ENCODE measurements around the gene CCDC9B. TPM values are rescaled to one million over a fixed set of nuclear protein-coding genes. Genes with fewer than 3 reads are reported as not detected.

The CCDC9B gene
- polyA plus RNA-seq, 1 of the 3 experiments (the other 2 are of a cell fraction): 13.7 TPM

DNA sequence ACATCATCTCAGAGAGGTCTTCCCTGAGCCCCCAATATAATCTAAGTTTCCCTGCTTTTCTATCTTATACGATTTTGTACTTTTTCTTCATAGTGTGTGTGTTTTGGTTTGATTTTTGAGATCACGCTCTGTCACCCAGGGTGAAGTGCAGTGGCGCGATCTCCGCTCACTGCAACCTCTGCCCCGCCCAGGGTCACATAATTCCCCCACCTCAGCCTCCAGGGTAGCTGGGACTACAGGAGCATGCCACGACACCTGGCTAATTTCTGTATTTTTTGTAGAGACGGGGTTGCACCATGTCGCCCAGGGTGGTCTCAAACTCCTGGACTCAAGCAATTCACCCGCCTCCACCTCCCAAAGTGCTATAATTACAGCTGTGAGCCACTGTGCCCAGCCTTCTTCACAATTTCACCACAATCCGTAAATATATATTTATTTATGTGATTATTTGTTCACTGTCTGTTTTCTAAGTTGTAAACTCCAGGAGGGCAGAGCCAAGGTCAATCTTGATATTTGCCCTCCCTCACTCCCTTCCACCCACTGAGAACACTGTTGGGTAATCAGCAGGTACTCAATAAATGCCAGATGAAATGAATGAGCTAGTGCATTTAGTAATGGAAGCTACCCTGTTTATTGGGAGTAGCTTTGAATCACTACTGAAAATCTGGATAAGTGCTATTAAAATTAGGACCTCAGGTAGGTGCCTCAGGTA is 41.2 kb upstream of the CCDC9B start:
- no peak for DNase-seq

DNA sequence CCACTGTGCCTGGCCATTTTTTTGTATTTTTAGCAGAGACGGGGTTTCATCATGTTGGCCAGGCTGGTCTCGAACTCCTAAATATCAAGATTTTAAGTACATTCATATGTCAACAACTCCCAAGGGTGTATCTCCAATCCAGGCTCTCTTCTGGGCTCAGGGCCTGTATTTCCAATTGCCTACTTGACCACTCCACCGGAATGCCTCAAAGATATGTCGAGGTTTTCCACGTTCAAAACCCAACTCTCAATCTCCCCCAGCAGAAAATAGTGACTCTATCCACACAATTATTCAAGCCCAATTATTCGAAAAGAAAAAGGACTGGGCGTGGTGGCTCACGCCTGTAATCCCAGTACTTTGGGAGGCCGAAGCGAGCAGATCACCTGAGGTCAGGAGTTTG is 39.9 kb upstream of the CCDC9B start:
- peak overlapping the region in 1 of 2 experiments; percentile 60; a peak in 2 of 4 replicates for H3K27ac ChIP-seq (ENCODE audit: low read depth in 2 of 2, low read length in 1 of 2)
- peaks cover 28% of the 10 kb centered on the region for H3K79me2 ChIP-seq (ENCODE audit: insufficient read depth)
- H2AFZ ChIP-seq (ENCODE audit: low read depth): 0 out of 2 replicates have a peak overlapping the region, but pooled peaks have one; percentile 39
- POLR2A ChIA-PET: no interaction called here
- H3F3A ChIP-seq (replicated peaks; ENCODE audit: insufficient read depth): peaks cover 8% of the 10 kb centered on the region
- peak overlapping the region; percentile 46 for H3K4me2 ChIP-seq
- CTCF ChIA-PET: interaction anchor here (1.5 kb wide), 1 partner anchor 36 kb away, joined by 4 read pairs; no protein-coding TSS in a partner anchor
- 95% methylated on average over 10 of the region's 10 CpGs for WGBS (ENCODE audit: low lambda C conversion rate)
- TF ChIP-seq TEAD4 (IDR thresholded peaks at IDR 0.05; ENCODE audit: borderline replicate concordance, insufficient read depth): no peak
- TF ChIP-seq, protein P1, sequence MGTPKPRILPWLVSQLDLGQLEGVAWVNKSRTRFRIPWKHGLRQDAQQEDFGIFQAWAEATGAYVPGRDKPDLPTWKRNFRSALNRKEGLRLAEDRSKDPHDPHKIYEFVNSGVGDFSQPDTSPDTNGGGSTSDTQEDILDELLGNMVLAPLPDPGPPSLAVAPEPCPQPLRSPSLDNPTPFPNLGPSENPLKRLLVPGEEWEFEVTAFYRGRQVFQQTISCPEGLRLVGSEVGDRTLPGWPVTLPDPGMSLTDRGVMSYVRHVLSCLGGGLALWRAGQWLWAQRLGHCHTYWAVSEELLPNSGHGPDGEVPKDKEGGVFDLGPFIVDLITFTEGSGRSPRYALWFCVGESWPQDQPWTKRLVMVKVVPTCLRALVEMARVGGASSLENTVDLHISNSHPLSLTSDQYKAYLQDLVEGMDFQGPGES (IDR thresholded peaks at IDR 0.05; ENCODE audit: low read depth, low read length): no peak
- TF ChIP-seq RFX5 (IDR thresholded peaks at IDR 0.05; ENCODE audit: low read length): no peak
- TF ChIP-seq SIN3A (IDR thresholded peaks at IDR 0.05; ENCODE audit: borderline replicate concordance, low read depth, low read length): no peak
- TF ChIP-seq JUND (IDR thresholded peaks at IDR 0.05): no peak
- TF ChIP-seq, protein P2, sequence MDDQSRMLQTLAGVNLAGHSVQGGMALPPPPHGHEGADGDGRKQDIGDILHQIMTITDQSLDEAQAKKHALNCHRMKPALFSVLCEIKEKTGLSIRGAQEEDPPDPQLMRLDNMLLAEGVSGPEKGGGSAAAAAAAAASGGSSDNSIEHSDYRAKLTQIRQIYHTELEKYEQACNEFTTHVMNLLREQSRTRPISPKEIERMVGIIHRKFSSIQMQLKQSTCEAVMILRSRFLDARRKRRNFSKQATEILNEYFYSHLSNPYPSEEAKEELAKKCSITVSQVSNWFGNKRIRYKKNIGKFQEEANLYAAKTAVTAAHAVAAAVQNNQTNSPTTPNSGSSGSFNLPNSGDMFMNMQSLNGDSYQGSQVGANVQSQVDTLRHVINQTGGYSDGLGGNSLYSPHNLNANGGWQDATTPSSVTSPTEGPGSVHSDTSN (IDR thresholded peaks at IDR 0.05): no peak
- TF ChIP-seq CHD2 (IDR thresholded peaks at IDR 0.05; ENCODE audit: low read length, partially characterized antibody): no peak
- no peak for TF ChIP-seq RXRA (IDR thresholded peaks at IDR 0.05; ENCODE audit: borderline replicate concordance, low read depth)
- TF ChIP-seq POLR2AphosphoS5 (IDR thresholded peaks at IDR 0.05; ENCODE audit: low read depth, low read length): no peak
- TF ChIP-seq, protein P3, sequence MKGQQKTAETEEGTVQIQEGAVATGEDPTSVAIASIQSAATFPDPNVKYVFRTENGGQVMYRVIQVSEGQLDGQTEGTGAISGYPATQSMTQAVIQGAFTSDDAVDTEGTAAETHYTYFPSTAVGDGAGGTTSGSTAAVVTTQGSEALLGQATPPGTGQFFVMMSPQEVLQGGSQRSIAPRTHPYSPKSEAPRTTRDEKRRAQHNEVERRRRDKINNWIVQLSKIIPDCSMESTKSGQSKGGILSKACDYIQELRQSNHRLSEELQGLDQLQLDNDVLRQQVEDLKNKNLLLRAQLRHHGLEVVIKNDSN (IDR thresholded peaks at IDR 0.05; ENCODE audit: borderline replicate concordance, low read depth): no peak
- no peak for TF ChIP-seq TCF12 (IDR thresholded peaks at IDR 0.05)
- TF ChIP-seq RCOR1 (IDR thresholded peaks at IDR 0.05; ENCODE audit: low read length): no peak
- TF ChIP-seq GATA2 (CRISPR knock-in tag; IDR thresholded peaks at IDR 0.05): no peak
- TF ChIP-seq MEF2A (IDR thresholded peaks at IDR 0.05; ENCODE audit: borderline replicate concordance, low read depth): no peak
- no peak for TF ChIP-seq EZH2phosphoT487 (IDR thresholded peaks at IDR 0.05; ENCODE audit: borderline replicate concordance, low read depth)
- TF ChIP-seq FOXM1 (IDR thresholded peaks at IDR 0.05; ENCODE audit: low read depth): no peak
- no peak for TF ChIP-seq MXI1 (IDR thresholded peaks at IDR 0.05; ENCODE audit: low read depth, low read length)
- no peak for TF ChIP-seq ELF1 (IDR thresholded peaks at IDR 0.05)
- TF ChIP-seq FOXJ3 (CRISPR knock-in tag; IDR thresholded peaks at IDR 0.05): no peak
- H3K9ac ChIP-seq: no peak overlapping the region
- no peaks in the 10 kb centered on the region for H3K27me3 ChIP-seq (ENCODE audit: insufficient read depth)
- H3K9me3 ChIP-seq: no peaks in the 10 kb centered on the region
- no peak overlapping the region for H3K4me3 ChIP-seq (ENCODE audit: low read depth in 2 of 2, low read length in 1 of 2)
- H4K20me1 ChIP-seq (ENCODE audit: insufficient read depth): no peaks in the 10 kb centered on the region
- no peak for DNase-seq
- H3K36me3 ChIP-seq (replicated peaks in 1 of 2; ENCODE audit: control insufficient read depth in 1 of 2, insufficient read depth in 2 of 2, low read length in 1 of 2): no peaks in the 10 kb centered on the region
- H3K4me1 ChIP-seq (ENCODE audit: control insufficient read depth in 1 of 2, insufficient read depth in 2 of 2, low read depth in 1 of 2, low read length in 1 of 2): peaks cover 7 to 17% of the 10 kb centered on the region in 2 experiments; a peak in 3 of 4 replicates
- H3K9me2 ChIP-seq: no peaks in the 10 kb centered on the region

More for the DNA sequence above, 41.2 kb upstream of the CCDC9B start:
- CTCF ChIA-PET: interaction anchor here (0.8 to 3.4 kb wide), 10 partner anchors 9 to 103 kb away, joined by 3 to 18 read pairs (median 6); partner anchors contain the start of genes CCDC9B and IVD
- no peaks in the 10 kb centered on the region for H4K20me1 ChIP-seq (ENCODE audit: insufficient read depth)
- WGBS (ENCODE audit: low lambda C conversion rate): 92% methylated on average over 11 of the region's 11 CpGs
- H3F3A ChIP-seq (replicated peaks; ENCODE audit: insufficient read depth): peaks cover 8% of the 10 kb centered on the region
- no peaks in the 10 kb centered on the region for H3K27me3 ChIP-seq (ENCODE audit: insufficient read depth)
- TF ChIP-seq JUND (IDR thresholded peaks at IDR 0.05) (no peak), EZH2phosphoT487 (IDR thresholded peaks at IDR 0.05; ENCODE audit: borderline replicate concordance, low read depth) (no peak), TCF12 (IDR thresholded peaks at IDR 0.05) (no peak)
- TF ChIP-seq, protein P1 (IDR thresholded peaks at IDR 0.05; ENCODE audit: low read depth, low read length): no peak
- no peak overlapping the region for H3K9ac ChIP-seq
- no peak overlapping the region for H3K4me2 ChIP-seq
- peaks cover 7 to 17% of the 10 kb centered on the region in 2 experiments; a peak in 3 of 4 replicates for H3K4me1 ChIP-seq (ENCODE audit: control insufficient read depth in 1 of 2, insufficient read depth in 2 of 2, low read depth in 1 of 2, low read length in 1 of 2)
- H3K9me2 ChIP-seq: no peaks in the 10 kb centered on the region
- H2AFZ ChIP-seq (ENCODE audit: low read depth): peak overlapping the region; percentile 72; the same call in 1 of the 2 replicates
- H3K79me2 ChIP-seq (ENCODE audit: insufficient read depth): peaks cover 31% of the 10 kb centered on the region
- no peak overlapping the region for H3K4me3 ChIP-seq (ENCODE audit: low read depth in 2 of 2, low read length in 1 of 2)
- H3K27ac ChIP-seq (ENCODE audit: low read depth in 2 of 2, low read length in 1 of 2): no peak overlapping the region
- no peaks in the 10 kb centered on the region for H3K9me3 ChIP-seq
- H3K36me3 ChIP-seq (replicated peaks in 1 of 2; ENCODE audit: control insufficient read depth in 1 of 2, insufficient read depth in 2 of 2, low read length in 1 of 2): peaks cover 7 to 9% of the 10 kb centered on the region in 2 experiments
- POLR2A ChIA-PET: interaction anchor here (0.8 to 1.8 kb wide), 4 partner anchors 24 to 211 kb away, joined by 3 to 7 read pairs (median 4); partner anchors contain the start of genes CCDC9B and IVD

Measured in SK-N-SH (cell line).